BLaER1 (cell line): Measurements from ENCODE around the gene RIMKLA.

Experiments used
- H3K27ac ChIP-seq: shearing (Covaris generic); formaldehyde crosslinking; 2 replicates; pipeline ENCODE4 v1.8.1; 2022
- H3K27me3 ChIP-seq: shearing (Covaris generic); formaldehyde crosslinking; 2 replicates; pipeline ENCODE4 v1.8.1; 2022
- H3K36me3 ChIP-seq: shearing (Covaris generic); formaldehyde crosslinking; 2 replicates; pipeline ENCODE4 v1.8.1; 2022
- H3K4me1 ChIP-seq: shearing (Covaris generic); formaldehyde crosslinking; 2 replicates; pipeline ENCODE4 v1.8.1; 2022
- H3K4me2 ChIP-seq: shearing (Covaris generic); formaldehyde crosslinking; 2 replicates; pipeline ENCODE4 v1.8.1; 2022
- H3K4me3 ChIP-seq: shearing (Covaris generic); formaldehyde crosslinking; 2 replicates; pipeline ENCODE4 v1.8.1; 2022
- H3K9ac ChIP-seq: shearing (Covaris generic); formaldehyde crosslinking; 2 replicates; pipeline ENCODE4 v1.8.1; 2022
- H3K9me3 ChIP-seq: shearing (Covaris generic); formaldehyde crosslinking; 2 replicates; pipeline ENCODE4 v1.8.1; 2022
- H4K20me1 ChIP-seq: shearing (Covaris generic); formaldehyde crosslinking; 2 replicates; pipeline ENCODE4 v1.8.1; 2022
- Cebpa-rat ChIP-seq: shearing (Covaris generic); IDR thresholded peaks from 2 replicates; pipeline ENCODE4 v1.8.1; 2022

RIMKLA gene

GRCh38 chr1:42449256-42449655 lies 68.7 kb downstream of the RIMKLA start:
- Histone ChIP-seq H3K4me3 (no peak overlapping the region), H3K4me2 (no peak overlapping the region), H3K27ac (no peak overlapping the region), H3K27me3 (no peaks in the 10 kb centered on the region), H3K4me1 (no peaks in the 10 kb centered on the region), H4K20me1 (no peaks in the 10 kb centered on the region), H3K9me3 (no peaks in the 10 kb centered on the region), H3K36me3 (no peaks in the 10 kb centered on the region), H3K9ac (no peak overlapping the region)
- TF ChIP-seq Cebpa-rat: no peak

- H3K9ac ChIP-seq: no peak overlapping the region
- H3K4me3 ChIP-seq: no peak overlapping the region
- no peaks in the 10 kb centered on the region for H3K36me3 ChIP-seq
- H3K9me3 ChIP-seq: no peaks in the 10 kb centered on the region
- H3K4me1 ChIP-seq: peaks cover 2% of the 10 kb centered on the region
- no peaks in the 10 kb centered on the region for H4K20me1 ChIP-seq
- TF ChIP-seq Cebpa-rat: no peak
- no peaks in the 10 kb centered on the region for H3K27me3 ChIP-seq
- H3K4me2 ChIP-seq: no peak overlapping the region
- no peak overlapping the region for H3K27ac ChIP-seq
Observed at GRCh38 chr1:42450061-42450460, 69.5 kb downstream of the RIMKLA start.

- Histone ChIP-seq H3K36me3 (peaks cover 7% of the 10 kb centered on the region), H3K27me3 (no peaks in the 10 kb centered on the region), H3K9ac (no peak overlapping the region)
Observed at GRCh38 chr1:42453386-42453785, 72.8 kb downstream of the RIMKLA start.

GRCh38 chr1:42454403-42454802 lies 73.8 kb downstream of the RIMKLA start:
- peaks cover 17% of the 10 kb centered on the region for H3K36me3 ChIP-seq
- H3K4me1 ChIP-seq: peaks cover 26% of the 10 kb centered on the region
- H4K20me1 ChIP-seq: no peaks in the 10 kb centered on the region
- no peak overlapping the region for H3K4me2 ChIP-seq
- no peak for TF ChIP-seq Cebpa-rat
- H3K9me3 ChIP-seq: no peaks in the 10 kb centered on the region
- H3K9ac ChIP-seq: no peak overlapping the region
- no peak overlapping the region for H3K27ac ChIP-seq
- no peaks in the 10 kb centered on the region for H3K27me3 ChIP-seq
- no peak overlapping the region for H3K4me3 ChIP-seq

More at GRCh38 chr1:42453386-42453785, 72.8 kb downstream of the RIMKLA start:
- no peak for TF ChIP-seq Cebpa-rat
- no peak overlapping the region for H3K27ac ChIP-seq
- H3K4me2 ChIP-seq: no peak overlapping the region
- H3K4me3 ChIP-seq: no peak overlapping the region
- H4K20me1 ChIP-seq: no peaks in the 10 kb centered on the region
- no peaks in the 10 kb centered on the region for H3K9me3 ChIP-seq
- H3K4me1 ChIP-seq: peaks cover 25% of the 10 kb centered on the region

- peak within 1 kb of the TSS; percentile 79 for H3K4me3 ChIP-seq
- no peaks in the 10 kb centered on the region for H4K20me1 ChIP-seq
- peak within 1 kb of the TSS; percentile 91 for H3K9ac ChIP-seq
- peaks cover 33% of the 10 kb centered on the region for H3K36me3 ChIP-seq
- peak within 1 kb of the TSS; percentile 88 for H3K4me2 ChIP-seq
- no peaks in the 10 kb centered on the region for H3K9me3 ChIP-seq
- no peaks in the 10 kb centered on the region for H3K27me3 ChIP-seq
- peaks cover 30% of the 10 kb centered on the region for H3K4me1 ChIP-seq
- H3K27ac ChIP-seq: peak within 1 kb of the TSS; percentile 96
- TF ChIP-seq Cebpa-rat: no peak
Observed at GRCh38 chr1:42456010-42456753, 75.6 kb downstream of the RIMKLA start, which contains the start of the genes PPCS and ZMYND12. Gene PPCS (plus strand): TSS chr1:42456543. CDS start chr1:42456566, 23 bp downstream. Gene ZMYND12 (minus strand): TSS chr1:42456022. CDS start chr1:42455997, 25 bp downstream.

GRCh38 chr1:42456754-42457089 lies 76.1 kb downstream of the RIMKLA start:
- Histone ChIP-seq H3K36me3 (peaks cover 33% of the 10 kb centered on the region), H3K9me3 (no peaks in the 10 kb centered on the region), H3K27ac (peak overlapping the region; percentile 96), H3K4me1 (peaks cover 35% of the 10 kb centered on the region), H3K27me3 (no peaks in the 10 kb centered on the region), H3K9ac (peak overlapping the region; percentile 91), H4K20me1 (peaks cover 5% of the 10 kb centered on the region; the same call in 1 of the 2 replicates), H3K4me3 (peak overlapping the region; percentile 79), H3K4me2 (peak overlapping the region; percentile 88)
- TF ChIP-seq Cebpa-rat: no peak

GRCh38 chr1:42461196-42461595 lies 80.6 kb downstream of the RIMKLA start:
- no peak for TF ChIP-seq Cebpa-rat
- Histone ChIP-seq H4K20me1 (peaks cover 13% of the 10 kb centered on the region; the same call in 1 of the 2 replicates), H3K9ac (no peak overlapping the region), H3K4me2 (peak overlapping the region; percentile 79), H3K36me3 (peaks cover 33% of the 10 kb centered on the region), H3K4me3 (no peak overlapping the region), H3K4me1 (peaks cover 36% of the 10 kb centered on the region), H3K27me3 (peaks cover 14% of the 10 kb centered on the region), H3K27ac (no peak overlapping the region), H3K9me3 (no peaks in the 10 kb centered on the region)

GRCh38 chr1:42462828-42463763 lies 82.5 kb downstream of the RIMKLA start, which contains the start of gene CCDC30:
Gene CCDC30 (plus strand): TSS chr1:42463286. CDS start chr1:42480552, 17,266 bp downstream.
- peaks cover 14% of the 10 kb centered on the region for H3K27me3 ChIP-seq
- H3K4me1 ChIP-seq: peaks cover 24% of the 10 kb centered on the region
- peak within 1 kb of the TSS; percentile 79 for H3K4me2 ChIP-seq
- H3K36me3 ChIP-seq: peaks cover 29% of the 10 kb centered on the region
- peaks cover 13% of the 10 kb centered on the region; the same call in 1 of the 2 replicates for H4K20me1 ChIP-seq
- H3K4me3 ChIP-seq: peak within 1 kb of the TSS; percentile 70
- peak within 1 kb of the TSS; percentile 36; the same call in 1 of the 2 replicates for H3K9ac ChIP-seq
- no peaks in the 10 kb centered on the region for H3K9me3 ChIP-seq
- H3K27ac ChIP-seq: no peak within 1 kb of the TSS
- TF ChIP-seq Cebpa-rat: no peak

GRCh38 chr1:42463921-42464320 lies 83.3 kb downstream of the RIMKLA start:
- Histone ChIP-seq H3K27me3 (peaks cover 14% of the 10 kb centered on the region), H3K9me3 (no peaks in the 10 kb centered on the region), H3K4me3 (peak overlapping the region; percentile 70; the same call in 1 of the 2 replicates), H3K4me2 (peak overlapping the region; percentile 79), H3K4me1 (peaks cover 20% of the 10 kb centered on the region), H3K36me3 (peaks cover 21% of the 10 kb centered on the region), H3K27ac (no peak overlapping the region), H4K20me1 (peaks cover 13% of the 10 kb centered on the region; the same call in 1 of the 2 replicates), H3K9ac (no peak overlapping the region)
- TF ChIP-seq Cebpa-rat: no peak
